ENCODE data around the gene PLEKHM2.

GRCh38 chr1:15660151-15660550 lies 24.0 kb upstream of the PLEKHM2 start:
- TF ChIP-seq POLR2A (IDR thresholded peaks at IDR 0.05; ENCODE audit: low read length) (no peak), GATA1 (IDR thresholded peaks at IDR 0.05; ENCODE audit: low read depth, low read length) (no peak)
